Chondrocyte (in vitro differentiated cells): ENCODE results near the gene DHRS13. TPM values are rescaled to one million over a fixed set of nuclear protein-coding genes. Genes with fewer than 3 reads are reported as not detected.

ENCODE experiments used
- DNase-seq: peaks from one replicate; pipeline ENCODE4 v3.0.0; 2021; ENCODE audit warnings: mixed read lengths, low spot score
- H3K27ac Mint-ChIP-seq: one replicate; pipeline ENCODE4 v1.8.0; 2021; ENCODE audit warnings: mild to moderate bottlenecking, moderate library complexity, mixed read lengths; ENCODE audit not compliant: unreplicated experiment
- H3K27me3 Mint-ChIP-seq: 2 replicates; pipeline ENCODE4 v1.8.0; 2021; ENCODE audit warnings: low read depth, mixed read lengths
- H3K36me3 Mint-ChIP-seq: 2 replicates; pipeline ENCODE4 v1.8.0; 2021; ENCODE audit warnings: low read depth, mixed read lengths
- H3K4me1 Mint-ChIP-seq: 2 replicates; pipeline ENCODE4 v1.8.0; 2021; ENCODE audit warnings: low read depth, mild to moderate bottlenecking, mixed read lengths
- H3K4me3 Mint-ChIP-seq: one replicate; pipeline ENCODE4 v1.8.0; 2021; ENCODE audit warnings: mild to moderate bottlenecking, moderate library complexity, mixed read lengths; ENCODE audit not compliant: unreplicated experiment
- H3K9me3 Mint-ChIP-seq: 2 replicates; pipeline ENCODE4 v1.8.0; 2021; ENCODE audit warnings: low read depth, mixed read lengths
- CTCF ChIP-seq: fragments of 200-600 bp; sonication (generic); IDR thresholded peaks from 2 replicates; pipeline ENCODE4 v1.5.0; 2021; ENCODE audit warnings: antibody characterized with exemption, mild to moderate bottlenecking, moderate library complexity
- total RNA-seq: library from RNA; stranded (reverse); gene quantifications from 3 replicates; pipeline ENCODE4 v1.2.1, GENCODE V29; 2021

The DHRS13 gene
- total RNA-seq, 1 donor from 2014 or later = 5.8 TPM

- no peak for TF ChIP-seq CTCF
- H3K4me3 Mint-ChIP-seq = no peak overlapping the region
- H3K4me1 Mint-ChIP-seq = no peaks in the 10 kb centered on the region
- H3K27me3 Mint-ChIP-seq = no peaks in the 10 kb centered on the region
- no peak for DNase-seq
- no peaks in the 10 kb centered on the region for H3K36me3 Mint-ChIP-seq
- no peak overlapping the region for H3K27ac Mint-ChIP-seq
- no peaks in the 10 kb centered on the region for H3K9me3 Mint-ChIP-seq
Observed at GRCh38 chr17:28865946-28866752, 36.7 kb downstream of the DHRS13 start.

- H3K9me3 Mint-ChIP-seq = no peaks in the 10 kb centered on the region
- peaks cover 3% of the 10 kb centered on the region for H3K36me3 Mint-ChIP-seq
- no peak for DNase-seq
- no peaks in the 10 kb centered on the region for H3K4me1 Mint-ChIP-seq
- H3K27me3 Mint-ChIP-seq = no peaks in the 10 kb centered on the region
- no peak overlapping the region for H3K27ac Mint-ChIP-seq
- no peak for TF ChIP-seq CTCF
- H3K4me3 Mint-ChIP-seq = no peak overlapping the region
Observed at GRCh38 chr17:28864991-28865849, 37.7 kb downstream of the DHRS13 start.

- no peaks in the 10 kb centered on the region for H3K27me3 Mint-ChIP-seq
- no peak overlapping the region for H3K27ac Mint-ChIP-seq
- H3K36me3 Mint-ChIP-seq = peaks cover 6% of the 10 kb centered on the region
- no peak for TF ChIP-seq CTCF
- H3K4me1 Mint-ChIP-seq = no peaks in the 10 kb centered on the region
- H3K9me3 Mint-ChIP-seq = no peaks in the 10 kb centered on the region
- H3K4me3 Mint-ChIP-seq = no peak overlapping the region
- no peak for DNase-seq
Observed at GRCh38 chr17:28863953-28864352, 38.9 kb downstream of the DHRS13 start.

- no peak for DNase-seq
- Mint-ChIP-seq H3K27me3 (no peaks in the 10 kb centered on the region), H3K9me3 (no peaks in the 10 kb centered on the region), H3K27ac (no peak overlapping the region), H3K4me1 (no peaks in the 10 kb centered on the region), H3K36me3 (peaks cover 17% of the 10 kb centered on the region), H3K4me3 (no peak overlapping the region)
- TF ChIP-seq CTCF = no peak
Observed at GRCh38 chr17:28862561-28862960, 40.3 kb downstream of the DHRS13 start.

GRCh38 chr17:28861393-28862203, 41.3 kb downstream of the DHRS13 start:
- TF ChIP-seq CTCF = no peak
- Mint-ChIP-seq H3K27ac (no peak overlapping the region), H3K27me3 (no peaks in the 10 kb centered on the region), H3K9me3 (no peaks in the 10 kb centered on the region), H3K36me3 (peaks cover 17% of the 10 kb centered on the region), H3K4me1 (no peaks in the 10 kb centered on the region), H3K4me3 (no peak overlapping the region)
- no peak for DNase-seq
